IPS DF 4.7 (cell line): ENCODE data around the gene KLHL29.
A peak's percentile ranks its signal among the peaks of the same experiment; 100 is the strongest.
"Not testable (repeated sequence)": the region's sequence is repeated elsewhere in the genome, so short reads cannot be mapped to it uniquely, and the experiment has no call there.

ENCODE experiments used
- DNase-seq: peaks from one replicate; pipeline ENCODE4 v3.0.0-alpha.2; 2013; ENCODE audit warnings: low spot score; ENCODE audit errors: extremely low read depth

The KLHL29 gene

GRCh38 chr2:23384551-23385343 is at the start of gene KLHL29:
TSS of gene KLHL29 (plus strand) at chr2:23385179. CDS start at chr2:23562197, 177,018 bp downstream.
- no peak for DNase-seq

- no peak for DNase-seq
Observed at GRCh38 chr2:23335550-23335949, 49.4 kb upstream of the KLHL29 start.

GRCh38 chr2:23342075-23342474 is 42.9 kb upstream of the KLHL29 start:
- DNase-seq = no peak

- DNase-seq = no peak
Observed at GRCh38 chr2:23346029-23346428, 39.0 kb upstream of the KLHL29 start.

GRCh38 chr2:23346781-23347180 is 38.2 kb upstream of the KLHL29 start:
- DNase-seq = no peak

- DNase-seq = no peak
Observed at GRCh38 chr2:23347471-23348092, 37.4 kb upstream of the KLHL29 start.

GRCh38 chr2:23348093-23348481 is 36.9 kb upstream of the KLHL29 start:
- not testable (repeated sequence) for DNase-seq

- no peak for DNase-seq
Observed at GRCh38 chr2:23349508-23349907, 35.5 kb upstream of the KLHL29 start.

- no peak for DNase-seq
Observed at GRCh38 chr2:23350041-23350791, 34.8 kb upstream of the KLHL29 start.

GRCh38 chr2:23350792-23351355 is 34.1 kb upstream of the KLHL29 start:
- DNase-seq = no peak

- DNase-seq = peak; percentile 69
Observed at GRCh38 chr2:23351388-23352141, 33.4 kb upstream of the KLHL29 start.

- DNase-seq = no peak
Observed at GRCh38 chr2:23354554-23354953, 30.4 kb upstream of the KLHL29 start.

- no peak for DNase-seq
Observed at GRCh38 chr2:23355001-23355400, 30.0 kb upstream of the KLHL29 start.

- no peak for DNase-seq
Observed at GRCh38 chr2:23356711-23357110, 28.3 kb upstream of the KLHL29 start.

GRCh38 chr2:23359631-23360567 is 25.1 kb upstream of the KLHL29 start:
- DNase-seq = no peak

- no peak for DNase-seq
Observed at GRCh38 chr2:23360571-23361125, 24.3 kb upstream of the KLHL29 start.

- DNase-seq = no peak
Observed at GRCh38 chr2:23361152-23361551, 23.8 kb upstream of the KLHL29 start.

- DNase-seq = no peak
Observed at GRCh38 chr2:23363268-23363667, 21.7 kb upstream of the KLHL29 start.

- no peak for DNase-seq
Observed at GRCh38 chr2:23363831-23364230, 21.1 kb upstream of the KLHL29 start.

- no peak for DNase-seq
Observed at GRCh38 chr2:23366720-23367119, 18.3 kb upstream of the KLHL29 start.
